CD4-positive, alpha-beta T cell treated with Interleukin-4 for 1 hour (primary cell): ENCODE measurements around the gene AHNAK.
A peak's percentile ranks its signal among the peaks of the same experiment; 100 is the strongest.
"Not testable (repeated sequence)": the region's sequence is repeated elsewhere in the genome, so short reads cannot be mapped to it uniquely, and the experiment has no call there.

Experiments used
- DNase-seq, 2 donors: peaks; one replicate each; pipeline ENCODE4 v3.0.0-alpha.2; 2020 to 2022

The AHNAK gene

GRCh38 chr11:62571493-62571892 lies 24.9 kb upstream of the AHNAK start:
- not testable (repeated sequence) for DNase-seq

- DNase-seq = not testable (repeated sequence)
Observed at GRCh38 chr11:62570903-62571302, 24.3 kb upstream of the AHNAK start.

- DNase-seq = no peak
Observed at GRCh38 chr11:62569611-62570010, 23.0 kb upstream of the AHNAK start.

- no peak for DNase-seq
Observed at GRCh38 chr11:62567018-62567633, 20.5 kb upstream of the AHNAK start.

GRCh38 chr11:62566247-62566646 lies 19.6 kb upstream of the AHNAK start:
- DNase-seq = no peak

GRCh38 chr11:62565100-62565802 lies 18.6 kb upstream of the AHNAK start:
- no peak for DNase-seq

- not testable (repeated sequence) for DNase-seq
Observed at GRCh38 chr11:62561677-62562230, 15.1 kb upstream of the AHNAK start.

GRCh38 chr11:62560566-62561103 lies 14.0 kb upstream of the AHNAK start:
- DNase-seq = peak; percentile 86 to 88

- DNase-seq = not testable (repeated sequence)
Observed at GRCh38 chr11:62559626-62560025, 13.0 kb upstream of the AHNAK start.

GRCh38 chr11:62559204-62559603 lies 12.6 kb upstream of the AHNAK start:
- DNase-seq = no peak

- DNase-seq = no peak
Observed at GRCh38 chr11:62558669-62559068, 12.1 kb upstream of the AHNAK start.

- DNase-seq = peak; percentile 42 to 73
Observed at GRCh38 chr11:62556875-62557631, 10.4 kb upstream of the AHNAK start.

GRCh38 chr11:62556108-62556874 lies 9.7 kb upstream of the AHNAK start:
- DNase-seq = peak; percentile 89 to 90

GRCh38 chr11:62555464-62556107 lies 9.0 kb upstream of the AHNAK start:
- peak; percentile 91 to 95 for DNase-seq

GRCh38 chr11:62554387-62555167 lies 8.0 kb upstream of the AHNAK start:
- DNase-seq = peak in 1 of 2 donors; percentile 13

- peak in 1 of 2 donors; percentile 73 for DNase-seq
Observed at GRCh38 chr11:62553839-62554361, 7.3 kb upstream of the AHNAK start.

GRCh38 chr11:62553080-62553838 lies 6.7 kb upstream of the AHNAK start:
- peak; percentile 87 to 89 for DNase-seq

GRCh38 chr11:62552485-62553079 lies 6.0 kb upstream of the AHNAK start:
- peak; percentile 40 to 60 for DNase-seq

GRCh38 chr11:62550478-62550877 lies 3.9 kb upstream of the AHNAK start:
- DNase-seq = not testable (repeated sequence)
